ENCODE measurements around the gene DEPDC5.

The DEPDC5 gene

DNA sequence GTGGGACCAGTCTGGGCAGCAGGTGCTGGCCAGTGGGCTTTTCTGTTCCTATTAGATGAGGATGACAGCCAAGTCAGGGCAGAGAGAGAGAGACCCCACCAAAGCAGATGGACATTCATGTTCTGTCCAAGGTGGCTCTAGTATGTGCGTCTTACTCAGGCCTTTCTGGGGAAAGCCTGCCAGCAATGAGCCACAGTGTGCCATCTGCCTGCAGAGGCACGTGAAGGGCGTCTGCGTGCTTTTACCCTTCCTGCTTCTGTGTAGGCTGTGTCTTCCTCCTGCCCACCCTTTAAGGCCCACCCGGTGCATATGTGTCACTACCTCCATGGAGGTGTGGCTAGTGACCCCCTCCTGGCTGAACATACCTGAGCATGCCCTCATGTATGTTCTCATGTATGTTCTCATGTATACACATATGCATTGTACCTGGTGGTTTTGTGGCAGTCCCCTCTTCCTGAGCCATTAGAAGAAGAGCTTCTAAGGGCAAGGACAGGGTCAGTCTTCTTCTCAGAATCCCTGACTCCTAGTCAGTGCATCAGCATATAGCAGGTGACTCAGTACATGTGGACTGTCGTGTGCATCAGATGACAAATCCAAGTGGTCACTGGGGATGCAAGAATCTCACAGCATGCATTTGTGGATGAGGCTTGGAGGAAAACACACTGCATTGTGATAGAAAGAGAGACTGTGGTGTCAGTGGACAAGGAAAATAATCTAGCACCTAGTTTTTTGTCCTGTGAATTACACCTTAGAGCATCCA is 100.1 kb downstream of the DEPDC5 start:
- DNase-seq, result no peak

DNA sequence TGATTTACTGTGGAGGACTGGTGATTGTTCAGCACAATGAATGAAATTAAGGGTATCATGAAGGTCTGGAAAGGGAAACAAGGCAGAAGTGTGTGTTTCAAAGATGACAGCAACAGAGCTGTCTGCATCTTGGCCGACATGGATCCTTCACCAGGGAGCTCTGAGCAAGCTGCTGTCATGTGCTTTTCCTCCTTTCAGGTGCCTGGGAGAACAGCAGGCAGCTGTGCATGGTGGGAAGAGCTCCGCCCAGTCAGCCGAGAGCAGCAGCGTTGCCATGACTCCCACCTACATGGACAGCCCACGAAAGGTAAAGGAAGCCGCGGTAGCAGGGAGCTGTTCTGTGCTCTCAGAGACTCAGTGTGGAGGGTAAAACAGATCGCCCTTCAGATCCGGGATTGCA is 103.4 kb downstream of the DEPDC5 start:
- DNase-seq, result no peak

DNA sequence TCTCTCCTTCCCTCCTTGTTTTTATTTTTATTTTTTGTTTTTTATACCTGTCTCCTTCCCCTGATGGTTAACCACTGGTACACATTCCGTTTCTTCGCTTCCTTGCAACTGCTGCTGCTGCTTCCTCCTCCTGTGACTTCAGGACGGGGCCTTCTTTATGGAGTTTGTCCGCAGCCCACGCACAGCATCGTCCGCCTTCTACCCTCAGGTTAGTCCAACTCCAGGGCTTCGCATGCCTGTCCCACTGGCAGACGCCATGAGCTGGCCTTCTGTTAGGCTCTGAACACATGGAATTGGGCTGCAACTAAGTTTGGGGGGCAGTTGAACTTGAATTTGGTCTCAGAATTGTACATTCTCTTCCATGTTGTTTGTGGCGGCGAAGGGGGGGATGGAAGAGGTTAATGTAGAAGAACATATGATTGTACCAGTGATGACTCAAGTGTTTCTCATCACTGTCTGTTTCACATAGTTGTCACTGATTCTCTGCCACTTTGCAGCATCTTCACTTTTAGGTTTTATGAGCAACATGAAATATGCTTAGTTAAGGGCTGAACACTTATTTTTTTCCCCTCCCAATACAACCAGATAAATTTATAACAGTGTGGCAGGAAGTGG is 107.5 kb downstream of the DEPDC5 start:
- no peak for DNase-seq

DNA sequence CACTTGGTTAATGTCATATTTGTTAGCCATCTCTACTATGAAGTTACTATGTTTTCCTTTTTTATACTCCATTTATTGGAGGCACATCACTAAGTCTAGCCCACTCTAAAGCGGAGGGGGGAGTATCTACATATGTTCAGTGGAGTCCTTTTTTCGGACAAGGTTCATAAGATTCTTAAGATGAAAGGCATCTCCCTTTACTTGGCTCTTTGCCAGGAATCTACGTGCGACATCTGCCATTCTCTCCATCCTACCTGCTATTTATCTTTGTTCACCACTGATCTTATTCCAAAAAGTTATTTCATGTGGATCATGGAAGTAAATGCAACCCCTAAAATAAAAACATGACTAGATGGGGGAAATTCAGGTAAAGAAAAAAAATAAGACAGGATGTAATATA is 113.1 kb downstream of the DEPDC5 start:
- no peak for DNase-seq

DNA sequence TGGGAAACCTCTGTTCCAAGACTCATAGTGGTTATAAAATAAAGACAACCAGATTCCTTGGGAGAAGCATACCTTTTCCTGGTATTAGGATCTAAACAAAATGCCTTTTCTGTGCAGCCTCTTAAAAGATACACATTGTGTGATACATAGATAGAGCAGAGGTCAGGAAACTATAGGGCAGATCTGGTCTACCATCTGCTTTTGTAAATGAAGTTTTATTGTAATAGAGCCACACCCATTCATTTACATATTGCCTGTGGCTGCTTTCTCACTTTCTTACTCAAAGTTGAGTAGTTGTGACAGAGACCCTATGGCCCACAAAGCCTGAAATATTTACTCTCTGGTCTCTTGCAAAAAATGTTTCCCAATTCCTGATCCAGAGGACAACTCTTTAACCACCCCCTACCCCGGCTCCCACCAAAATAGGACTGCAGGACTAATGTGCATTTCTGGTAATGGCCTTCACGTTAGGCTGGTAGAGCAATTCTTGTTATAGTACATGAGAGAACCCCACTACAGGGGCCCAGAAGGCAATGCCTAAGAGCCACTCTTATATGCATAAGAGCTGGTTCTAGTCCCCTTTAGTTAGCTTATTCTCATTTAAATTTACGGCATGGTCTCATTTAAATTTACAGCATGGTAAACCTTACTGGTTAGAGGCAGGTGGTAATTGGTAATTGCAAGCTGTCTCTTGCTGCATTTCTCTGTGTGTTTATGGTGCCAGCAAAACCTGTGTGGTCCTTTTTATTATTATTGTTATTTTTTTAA is 113.8 kb downstream of the DEPDC5 start:
- no peak for DNase-seq

DNA sequence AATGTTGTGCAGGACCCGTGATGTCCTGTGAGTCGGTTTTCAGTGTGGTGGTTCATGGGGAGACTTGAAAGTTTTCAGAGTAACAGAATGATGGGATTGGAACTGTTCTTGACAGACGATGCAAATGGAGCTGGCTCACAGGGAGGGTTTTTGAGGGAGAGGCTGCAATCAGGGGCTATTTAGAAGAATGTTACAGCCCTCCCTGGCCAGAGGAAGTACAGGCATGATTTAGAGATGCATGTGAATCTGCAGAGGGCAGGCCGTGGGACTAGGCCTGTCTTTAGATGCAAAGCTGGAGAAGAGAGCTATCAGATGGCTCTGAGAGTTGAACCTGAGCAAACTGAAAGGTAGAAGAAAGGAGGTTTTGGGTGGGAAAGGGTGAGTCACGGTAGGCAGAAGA is 115.9 kb downstream of the DEPDC5 start:
- DNase-seq, result no peak

DNA sequence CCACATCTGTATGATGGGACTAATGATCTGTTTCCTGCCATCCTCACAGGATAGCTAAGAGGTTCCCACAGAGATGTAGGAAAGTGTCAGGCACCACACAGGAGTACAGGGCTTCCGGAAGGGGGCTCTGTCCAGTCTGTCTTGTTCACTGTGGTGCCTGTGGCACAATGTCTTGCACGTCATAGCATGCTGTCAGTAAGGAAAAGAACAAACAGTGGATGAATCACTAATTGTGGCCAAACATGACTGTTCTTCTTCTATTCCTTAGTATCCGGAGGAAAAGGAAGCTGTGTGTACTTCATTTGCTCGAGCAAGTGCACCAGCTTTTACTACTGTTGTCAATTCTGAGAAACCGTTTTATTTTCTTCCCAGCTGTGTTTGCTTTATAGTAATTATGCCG is 117.1 kb downstream of the DEPDC5 start:
- no peak for DNase-seq

DNA sequence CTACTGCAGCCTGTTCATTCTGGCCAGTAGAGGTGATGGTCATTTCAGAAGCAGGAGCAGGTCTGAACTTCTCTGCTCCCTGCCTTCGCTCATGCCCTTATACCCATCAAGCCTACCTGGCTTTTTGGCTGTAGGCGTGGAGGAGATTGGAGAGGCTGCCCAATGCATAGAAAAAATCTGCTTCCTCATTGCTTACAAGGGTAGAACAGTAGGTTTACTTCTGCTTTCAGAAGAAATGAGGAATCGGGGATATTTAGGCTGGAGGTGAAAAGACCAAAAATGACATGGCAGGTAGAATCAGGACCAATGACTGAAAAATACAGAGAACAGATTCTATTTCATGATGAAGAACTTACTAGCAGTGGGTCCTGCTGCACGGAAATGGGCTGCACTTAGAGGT is 117.7 kb downstream of the DEPDC5 start:
- DNase-seq, result no peak

DNA sequence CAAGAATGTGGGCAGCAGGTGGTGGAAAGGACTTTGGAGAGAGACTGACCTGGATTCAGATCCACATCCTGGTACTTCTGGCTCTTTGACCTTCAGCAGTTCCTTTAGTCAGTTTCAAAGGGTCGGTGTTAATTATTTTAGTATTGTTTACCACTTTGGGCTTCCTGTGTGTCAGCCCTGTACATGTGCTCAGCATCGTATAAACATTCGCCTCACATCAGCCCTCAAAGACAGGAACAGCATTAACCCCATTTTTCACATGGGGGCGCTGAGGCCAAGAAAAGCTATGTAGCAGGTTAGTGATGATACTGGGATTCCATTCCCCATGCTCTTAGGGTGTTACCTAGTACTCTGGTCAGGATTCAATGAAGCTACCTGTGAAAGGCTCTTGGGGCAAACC is 118.4 kb downstream of the DEPDC5 start:
- DNase-seq, result no peak

DNA sequence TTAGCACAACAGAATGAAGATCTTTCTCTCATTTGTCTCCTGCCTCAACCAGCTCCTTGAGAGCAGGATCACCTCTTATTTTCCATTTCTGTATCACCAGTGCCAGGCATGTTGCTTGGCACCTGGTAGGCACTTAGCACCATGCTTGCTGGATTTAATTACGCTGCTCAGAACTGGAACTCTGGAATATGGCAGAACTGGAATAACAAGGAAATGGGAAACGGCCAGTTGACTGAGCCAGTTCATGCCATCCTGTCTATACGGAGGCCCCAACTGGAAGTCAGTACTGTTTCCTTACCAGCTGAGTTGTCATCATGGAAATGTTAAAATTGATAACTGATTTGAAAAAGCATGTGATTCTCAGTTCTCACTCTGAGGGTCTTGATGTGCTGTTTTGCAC is 121.0 kb downstream of the DEPDC5 start:
- no peak for DNase-seq

DNA sequence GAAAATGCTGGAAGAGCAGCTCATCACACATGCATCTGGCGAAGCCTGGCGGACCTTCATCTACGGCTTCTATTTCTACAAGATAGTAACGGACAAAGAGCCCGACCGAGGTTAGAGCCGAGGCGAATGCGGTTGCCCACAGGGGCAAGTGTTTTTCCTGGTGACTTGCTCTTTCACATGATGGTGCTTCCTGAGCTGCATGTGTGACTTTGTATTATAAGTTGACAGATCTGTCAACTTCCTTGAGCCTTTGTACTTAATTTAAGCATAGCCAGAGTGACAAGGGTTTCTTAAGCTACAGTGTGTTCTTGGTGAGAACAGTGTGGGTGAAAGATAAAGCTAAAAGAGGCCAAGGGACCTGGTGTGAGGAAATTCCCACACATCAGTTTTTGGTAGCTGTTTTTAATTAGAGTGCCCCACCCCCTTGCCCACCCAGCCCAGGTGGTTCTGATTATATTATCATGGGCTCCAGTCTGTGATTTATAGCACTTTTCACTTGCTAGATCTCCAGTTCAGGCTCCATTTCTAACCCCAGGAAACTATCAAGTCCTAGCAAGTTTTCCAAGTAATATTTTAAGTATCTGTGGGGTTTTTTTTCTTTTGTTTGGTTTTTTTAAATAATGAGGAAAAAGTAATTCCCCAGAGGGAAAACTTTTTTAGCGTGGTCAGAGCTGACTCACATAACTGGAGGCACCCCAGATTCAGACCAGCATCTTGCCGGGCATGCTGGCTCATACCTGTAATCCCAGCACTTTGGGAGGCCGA is 122.5 kb downstream of the DEPDC5 start:
- DNase-seq, result no peak

DNA sequence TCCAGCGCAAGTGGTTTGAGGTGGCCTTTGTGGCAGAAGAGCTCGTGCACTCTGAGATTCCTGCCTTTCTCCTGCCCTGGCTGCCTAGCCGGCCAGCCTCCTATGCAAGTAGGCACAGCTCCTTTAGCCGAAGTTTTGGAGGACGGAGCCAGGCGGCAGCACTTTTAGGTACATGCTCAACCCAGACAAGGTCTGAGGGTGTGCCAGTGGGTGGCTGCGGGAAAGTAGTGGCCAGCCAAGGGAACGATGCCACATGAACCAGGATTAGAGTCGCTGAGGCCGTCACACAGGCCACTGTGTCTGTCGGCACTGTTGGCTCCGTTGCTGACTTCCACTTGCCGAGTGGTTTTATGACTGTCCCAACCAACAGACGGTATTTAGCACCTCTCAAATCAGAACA is 125.8 kb downstream of the DEPDC5 start:
- no peak for DNase-seq

DNA sequence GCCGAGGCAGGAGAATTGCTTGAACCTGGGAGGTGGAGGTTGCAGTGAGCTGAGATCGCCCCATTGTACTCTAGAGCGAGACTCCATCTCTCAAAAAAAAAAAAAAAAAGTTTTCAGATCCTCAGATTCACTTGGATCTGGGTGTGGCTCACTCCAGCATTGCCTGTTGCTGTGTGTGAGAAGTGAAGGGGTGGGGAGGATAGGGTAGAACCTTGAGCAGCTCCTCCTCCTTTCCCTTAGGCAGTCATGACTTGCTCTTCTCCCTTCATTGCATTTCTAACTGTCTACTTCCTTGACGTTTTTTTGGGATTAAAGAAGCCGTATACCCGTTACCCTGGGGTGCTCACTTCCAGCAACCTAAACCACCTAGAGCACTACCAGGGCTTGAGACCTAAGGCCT is 127.4 kb downstream of the DEPDC5 start:
- DNase-seq, result no peak

DNA sequence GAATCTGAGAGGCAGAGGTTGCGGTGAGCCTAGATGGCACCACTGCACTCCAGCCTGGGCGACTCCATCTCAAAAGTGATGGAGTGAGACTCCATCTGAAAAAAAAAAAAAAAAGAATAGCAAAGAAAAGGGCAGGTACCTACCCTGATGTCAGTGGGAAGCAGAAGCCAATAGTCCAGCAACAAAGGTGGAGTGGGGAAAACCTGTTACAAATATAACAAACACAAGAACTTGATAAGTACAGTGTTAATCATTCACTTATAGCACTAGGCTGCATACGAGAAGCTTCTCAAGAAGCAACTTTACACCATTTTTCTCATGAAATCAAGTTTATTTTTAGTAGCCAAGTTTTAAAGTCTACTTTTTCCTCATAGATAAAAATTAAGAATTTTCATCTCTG is 128.0 kb downstream of the DEPDC5 start:
- DNase-seq, result no peak

DNA sequence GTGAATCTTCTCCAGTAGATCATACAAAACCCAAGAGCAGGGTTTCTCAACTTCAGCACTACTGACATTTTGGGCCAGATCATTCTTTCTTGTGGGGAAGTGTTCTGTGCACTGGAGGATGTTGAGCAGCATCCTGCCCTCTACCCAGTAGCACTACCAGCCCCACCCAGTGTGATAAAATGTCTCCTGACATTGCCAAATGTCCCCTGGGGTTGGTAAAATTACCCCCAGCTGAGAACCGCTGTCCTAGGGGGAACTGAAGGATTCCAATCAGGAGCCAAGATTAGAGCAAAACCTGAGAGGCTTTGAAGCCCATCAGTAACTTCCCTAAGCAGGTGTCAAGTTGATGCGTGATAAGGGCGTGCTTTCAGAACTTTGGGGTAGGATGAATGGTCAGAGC is 129.2 kb downstream of the DEPDC5 start:
- DNase-seq, result no peak

DNA sequence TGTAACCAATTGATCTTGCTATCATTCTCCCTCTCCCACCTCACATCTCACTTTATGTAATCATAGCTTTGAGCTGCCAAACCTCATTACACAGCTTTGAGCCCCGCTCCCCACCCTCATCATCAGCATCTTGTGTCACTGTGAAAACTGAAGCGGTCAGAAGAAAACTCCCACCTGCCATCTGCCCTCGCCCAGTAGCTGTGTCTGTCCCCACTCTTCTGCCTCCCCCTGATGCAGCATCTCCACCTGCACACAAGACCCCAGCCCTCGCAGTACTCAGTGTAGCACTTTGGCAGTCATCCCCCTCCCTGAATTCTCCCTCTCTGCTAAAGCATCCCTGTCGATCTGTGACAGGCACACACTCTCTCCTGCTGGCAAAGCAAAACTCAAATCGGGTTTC is 130.2 kb downstream of the DEPDC5 start:
- no peak for DNase-seq

DNA sequence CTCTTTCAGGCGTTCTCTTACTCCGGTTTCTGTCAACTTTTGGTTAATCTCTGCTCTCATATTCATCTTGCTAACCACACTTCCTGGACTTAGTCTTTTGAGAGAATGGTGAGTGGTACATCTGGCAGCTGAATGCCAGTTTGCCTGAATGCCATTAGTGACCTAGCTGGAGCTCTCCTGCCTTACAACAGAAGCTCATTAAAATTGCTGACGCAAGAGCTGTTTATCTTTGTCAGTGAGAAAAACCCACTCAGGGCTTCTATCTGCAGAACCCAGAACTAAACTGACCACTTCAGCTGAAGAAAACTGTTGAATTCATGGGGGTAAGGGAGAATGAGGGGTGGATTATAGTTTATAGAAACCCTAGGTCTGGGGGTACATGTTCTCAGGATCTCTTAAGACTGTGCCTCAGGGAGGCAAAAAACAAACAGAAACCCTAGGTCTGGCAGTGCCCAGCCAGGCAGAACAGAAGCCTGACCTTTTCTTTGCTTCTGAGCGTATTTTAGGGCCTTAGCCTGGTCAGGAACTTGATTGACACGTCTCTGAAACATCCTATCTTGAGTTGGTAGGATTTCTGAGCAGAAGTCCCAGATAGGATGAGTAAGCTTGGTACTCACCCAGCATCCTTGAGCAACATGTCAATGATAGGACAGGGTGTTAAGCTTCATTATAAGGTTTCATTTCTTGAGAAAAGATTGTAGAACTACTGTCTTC is 137.7 kb downstream of the DEPDC5 start:
- DNase-seq, result no peak

DNA sequence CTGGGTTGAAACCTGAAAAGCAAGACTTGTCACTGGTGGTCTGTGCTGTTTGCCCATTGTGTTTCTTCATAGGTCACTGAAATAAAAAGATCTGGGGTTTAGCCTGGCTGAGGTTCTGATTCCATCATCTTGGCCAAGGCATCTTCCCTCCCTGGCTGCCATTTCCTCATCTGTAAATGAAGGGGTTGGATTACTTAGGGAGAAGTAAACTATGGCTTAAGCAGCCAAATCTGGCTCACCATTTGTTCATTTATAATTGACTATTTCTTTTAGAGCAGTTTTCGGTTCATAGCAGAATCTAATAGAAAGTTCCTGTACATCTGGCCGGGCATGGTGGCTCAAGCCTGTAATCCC is 138.2 kb downstream of the DEPDC5 start:
- DNase-seq, result no peak

DNA sequence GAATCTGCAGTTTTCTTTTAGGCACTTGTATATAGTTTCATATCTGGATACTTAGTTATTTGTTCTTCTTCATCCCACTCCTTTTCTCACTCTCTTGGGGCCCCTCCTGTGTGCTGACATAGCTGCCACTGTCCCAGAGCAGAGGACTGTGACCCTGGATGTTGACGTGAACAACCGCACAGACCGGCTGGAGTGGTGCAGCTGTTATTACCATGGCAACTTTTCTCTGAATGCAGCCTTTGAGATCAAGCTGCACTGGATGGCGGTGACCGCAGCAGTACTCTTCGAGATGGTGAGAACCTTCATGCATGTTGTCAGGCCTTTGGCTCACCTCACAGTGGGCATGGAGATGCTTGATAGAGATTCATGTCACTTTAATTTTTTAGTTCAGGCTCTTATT is 139.6 kb downstream of the DEPDC5 start:
- no peak for DNase-seq

DNA sequence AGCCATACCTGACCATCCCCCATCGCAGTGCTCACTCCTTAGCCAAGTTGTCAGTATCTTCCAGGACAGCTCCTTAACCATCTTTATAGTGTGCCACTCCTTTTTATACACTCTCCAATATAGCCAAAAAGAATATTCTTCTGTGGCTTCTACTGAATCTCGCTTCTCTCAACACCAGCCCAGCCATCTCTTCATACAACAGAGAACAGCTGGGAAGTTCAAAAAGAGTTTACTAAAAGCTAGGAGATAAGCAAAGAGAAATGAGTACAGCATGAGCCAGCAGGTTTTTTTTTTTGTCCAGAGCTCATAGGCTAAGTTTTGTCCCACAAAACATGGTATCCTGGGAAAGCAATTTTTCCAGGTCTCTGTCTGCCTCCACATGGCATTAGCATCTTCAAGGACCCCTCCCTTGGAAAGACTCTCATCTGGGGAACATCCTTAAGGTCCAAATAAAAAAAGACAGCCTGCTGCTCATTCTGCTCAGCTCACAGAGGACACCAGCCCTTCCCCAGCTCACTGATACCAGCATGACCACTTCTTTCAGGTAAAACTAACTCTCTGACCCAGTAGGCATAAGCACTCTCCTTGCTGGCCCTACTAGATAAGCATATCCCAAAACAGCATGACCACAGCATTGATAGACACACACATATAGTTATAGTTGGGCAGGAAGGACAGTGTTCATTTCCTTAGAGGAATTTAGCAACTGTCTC is 141.7 kb downstream of the DEPDC5 start:
- DNase-seq, result no peak

DNA sequence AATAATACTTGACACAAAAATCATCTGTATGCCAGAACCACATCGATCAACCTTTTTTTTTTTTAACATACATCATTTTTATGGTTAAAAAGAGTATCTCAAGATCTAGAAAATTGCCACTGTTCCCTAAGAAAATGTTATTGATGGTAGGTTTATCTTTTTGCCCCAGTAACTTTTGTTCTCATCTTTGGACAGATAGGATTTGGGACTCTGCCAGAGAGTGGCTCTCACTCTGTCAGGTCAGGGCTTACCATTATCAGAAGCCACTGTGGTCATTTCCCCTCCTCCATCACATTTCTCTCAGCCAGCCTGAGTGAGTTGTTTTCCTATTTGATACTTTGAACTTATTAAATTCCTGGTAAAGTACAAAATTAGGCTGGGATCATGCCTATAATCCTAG is 142.7 kb downstream of the DEPDC5 start:
- DNase-seq, result no peak

All from SIG-M5 (cell line).